ENCODE results near the gene AP2A1.
A peak's percentile ranks its signal among the peaks of the same experiment; 100 is the strongest.
"Not testable (repeated sequence)": the region's sequence is repeated elsewhere in the genome, so short reads cannot be mapped to it uniquely, and the experiment has no call there.

Gene AP2A1

GRCh38 chr19:49766930-49767299 is at the start of gene AP2A1:
Gene AP2A1, plus strand, starts transcription at chr19:49767001. Its CDS starts 133 bp downstream, at chr19:49767134.
- DNase-seq = no peak

- no peak for DNase-seq
These were observed 48.3 kb upstream of the AP2A1 start for GRCh38 chr19:49718511-49718910.

- DNase-seq = no peak
These were observed 47.8 kb upstream of the AP2A1 start for GRCh38 chr19:49718991-49719390.

- DNase-seq = not testable (repeated sequence)
These were observed 47.4 kb upstream of the AP2A1 start for GRCh38 chr19:49719420-49719819.

GRCh38 chr19:49727217-49728030 is 39.4 kb upstream of the AP2A1 start:
- DNase-seq = no peak

- no peak for DNase-seq
These were observed 36.6 kb upstream of the AP2A1 start for GRCh38 chr19:49730166-49730565.

- DNase-seq = no peak
These were observed 28.5 kb upstream of the AP2A1 start for GRCh38 chr19:49738268-49738667.

GRCh38 chr19:49739098-49739497 is 27.7 kb upstream of the AP2A1 start:
- no peak for DNase-seq

- DNase-seq = no peak
These were observed 26.9 kb upstream of the AP2A1 start for GRCh38 chr19:49739933-49740332.

GRCh38 chr19:49741210-49741844 is 25.5 kb upstream of the AP2A1 start:
- no peak for DNase-seq

GRCh38 chr19:49744946-49745381 is 21.8 kb upstream of the AP2A1 start:
- DNase-seq = no peak

GRCh38 chr19:49746206-49746958 is 20.4 kb upstream of the AP2A1 start:
- peak; percentile 45 to 55 for DNase-seq

- DNase-seq = no peak
These were observed 17.6 kb upstream of the AP2A1 start for GRCh38 chr19:49749055-49749716.

GRCh38 chr19:49749771-49750170 is 17.0 kb upstream of the AP2A1 start:
- DNase-seq = no peak

- no peak for DNase-seq
These were observed 14.1 kb upstream of the AP2A1 start for GRCh38 chr19:49752701-49753100.

GRCh38 chr19:49755956-49756355 is 10.8 kb upstream of the AP2A1 start:
- DNase-seq = no peak

- DNase-seq = no peak
These were observed 8.5 kb upstream of the AP2A1 start for GRCh38 chr19:49758292-49758691.

- no peak for DNase-seq
These were observed 5.6 kb upstream of the AP2A1 start for GRCh38 chr19:49761249-49761624.

- DNase-seq = no peak
These were observed 5.0 kb upstream of the AP2A1 start for GRCh38 chr19:49761625-49762311.

- no peak for DNase-seq
These were observed 3.6 kb upstream of the AP2A1 start, which contains the start of gene TSKS for GRCh38 chr19:49763230-49763629. Gene TSKS, minus strand, starts transcription at chr19:49763306. Its CDS starts 59 bp downstream, at chr19:49763247.

- no peak for DNase-seq
These were observed 2.5 kb upstream of the AP2A1 start for GRCh38 chr19:49764341-49764740.

Data from stimulated activated CD4-positive, alpha-beta T cell treated with anti-CD3 and anti-CD28 coated beads, Interleukin-2, amount 100 ng/mL, for 48 hours (primary cell).